Measurements from ENCODE around the gene SPNS2.

SPNS2 gene

GRCh38 chr17:4554441-4554996 is 55.8 kb downstream of the SPNS2 start:
- DNase-seq: no peak

DNA sequence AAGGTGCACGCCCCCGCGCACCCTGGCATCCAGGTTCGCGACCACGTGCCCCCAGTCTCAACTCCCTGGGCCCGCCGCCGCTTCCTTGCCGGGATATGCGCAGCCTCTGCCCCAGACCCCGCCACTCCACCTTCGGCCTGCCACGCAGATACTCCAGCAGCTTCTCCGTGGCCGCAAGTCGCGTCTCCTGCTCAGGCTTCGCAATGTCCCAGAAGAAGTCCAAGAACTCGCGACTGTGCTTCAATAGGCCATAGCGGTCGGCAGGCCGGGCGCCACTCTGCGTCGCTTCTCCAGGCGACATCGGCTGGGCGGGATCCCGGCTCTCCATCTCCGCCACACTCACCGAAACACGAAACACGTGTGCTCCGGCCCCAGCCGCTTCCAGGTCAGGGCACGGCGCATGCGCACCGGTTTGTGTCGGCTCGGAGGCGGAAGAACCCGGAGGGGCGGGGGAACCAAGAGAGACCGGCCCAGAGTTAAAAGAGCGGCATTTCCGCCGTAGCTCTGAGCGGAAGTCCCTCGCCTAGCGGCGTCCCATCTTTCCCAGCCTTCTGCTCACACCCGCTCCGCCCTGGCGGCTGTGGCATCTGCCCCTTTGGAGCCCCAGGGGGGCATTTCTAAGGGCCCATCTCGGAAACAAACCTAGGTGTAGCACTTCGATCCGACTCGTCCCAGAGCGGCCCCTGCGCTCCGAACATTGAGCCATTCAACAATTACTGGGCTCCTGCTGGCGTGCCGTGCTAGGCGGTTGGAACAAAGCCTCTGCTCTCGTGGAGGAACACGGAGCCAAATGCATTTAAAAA is 56.5 kb downstream of the SPNS2 start, which contains the start of gene MYBBP1A:
TSS of gene MYBBP1A (minus strand) at position 388 of the 803 bp plus-strand sequence. CDS start at position 328, 60 bp downstream.
- peak; percentile 97 for DNase-seq

DNA sequence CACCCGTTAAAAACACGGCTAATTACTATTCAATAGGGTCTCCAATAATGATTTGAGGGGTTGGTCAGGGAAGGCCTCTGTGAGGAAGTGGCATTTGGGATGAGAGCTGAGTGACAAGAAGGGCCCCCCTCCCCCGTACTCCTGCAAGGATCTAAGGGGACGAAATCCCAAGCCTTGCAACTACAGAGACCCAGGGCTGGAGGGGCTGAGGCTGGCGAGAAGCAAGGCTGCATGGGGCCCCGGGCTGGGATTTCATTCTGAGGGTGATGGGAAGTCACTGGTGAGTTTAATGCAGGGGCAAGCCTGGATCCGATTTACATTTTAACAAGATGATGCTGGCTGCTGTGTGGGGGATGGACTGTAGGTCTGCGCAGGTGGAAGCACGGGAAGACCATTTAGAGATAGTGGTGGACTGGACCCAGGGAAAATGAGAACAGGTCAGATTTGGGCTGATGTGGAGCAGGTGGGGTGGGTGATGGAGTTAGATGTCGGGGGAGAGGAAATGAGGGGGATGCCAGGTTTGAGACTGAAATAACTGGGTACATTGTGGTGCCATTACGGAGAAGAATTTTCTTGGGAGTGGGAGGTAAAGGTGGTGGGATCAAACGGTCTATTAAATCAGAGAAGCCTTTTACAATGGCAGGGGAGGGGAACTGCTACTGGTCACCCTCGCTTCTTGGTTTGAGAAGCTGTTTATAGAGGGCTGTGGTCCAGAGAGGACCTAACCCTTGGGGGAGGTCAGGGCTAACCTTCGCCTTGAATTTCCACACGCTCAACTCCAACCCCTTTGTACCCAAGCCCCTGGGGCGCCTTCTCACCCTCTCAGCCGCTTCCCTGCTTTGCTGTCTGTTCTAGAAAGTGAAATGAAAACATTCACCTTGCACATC is 57.4 kb downstream of the SPNS2 start:
- DNase-seq: no peak

DNA sequence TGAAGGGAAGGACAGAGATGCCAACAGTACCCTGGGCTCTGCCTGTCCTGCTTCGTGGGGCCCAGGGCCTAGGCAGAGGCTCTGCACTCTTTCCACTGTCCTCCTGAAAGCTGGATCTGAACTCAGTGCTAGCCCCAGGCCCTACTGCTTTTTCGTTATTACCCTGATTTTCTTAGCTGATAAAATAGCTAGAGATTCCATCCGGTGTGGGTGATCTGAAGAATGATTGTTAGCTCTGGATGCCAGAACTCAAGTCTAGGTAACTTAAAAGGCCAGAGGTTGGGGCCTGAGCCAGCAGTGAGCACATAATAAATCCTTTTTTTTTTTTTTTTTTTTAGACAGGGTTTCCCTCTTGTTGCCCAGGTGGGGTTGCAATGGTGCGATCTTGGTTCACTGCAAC is 58.3 kb downstream of the SPNS2 start:
- DNase-seq: no peak

GRCh38 chr17:4557626-4558346 is 59.1 kb downstream of the SPNS2 start:
- DNase-seq: no peak

DNA sequence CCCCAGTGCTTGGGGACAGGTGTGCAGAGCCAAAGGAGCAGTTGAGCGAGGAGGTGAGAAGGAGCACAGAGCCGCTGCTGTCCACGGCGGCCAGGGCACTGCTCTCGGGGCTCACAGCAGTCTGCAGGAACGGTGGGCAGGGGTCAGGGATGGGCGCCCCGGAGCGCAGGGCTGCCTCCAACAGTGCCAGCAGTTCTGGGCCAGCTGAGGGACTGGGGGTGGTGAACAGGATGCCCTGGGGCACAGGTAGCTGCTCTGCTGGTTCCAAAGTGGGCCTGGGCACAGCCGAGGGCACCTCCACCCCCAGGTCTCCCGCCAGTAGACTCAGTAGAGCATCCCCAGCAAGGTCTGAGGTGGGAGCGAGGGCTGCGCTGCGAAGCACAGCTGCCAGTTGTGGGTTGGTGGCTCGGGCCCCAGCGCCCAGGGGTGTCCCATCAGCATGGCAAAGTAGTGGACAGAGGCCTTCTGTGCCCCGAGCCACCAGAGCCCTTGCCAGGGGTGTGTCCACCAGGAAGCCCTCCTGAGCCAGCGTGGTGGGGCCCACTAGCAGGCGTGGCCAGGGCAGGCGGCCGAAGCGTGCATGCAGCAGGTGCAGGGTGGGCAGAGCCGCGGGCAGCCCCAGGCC is 59.8 kb downstream of the SPNS2 start:
- DNase-seq: no peak

- DNase-seq: no peak
Observed at GRCh38 chr17:4559139-4559791, 60.6 kb downstream of the SPNS2 start.

GRCh38 chr17:4559966-4560365 is 61.3 kb downstream of the SPNS2 start:
- DNase-seq: no peak

- DNase-seq: no peak
Observed at GRCh38 chr17:4560421-4560820, 61.7 kb downstream of the SPNS2 start, which contains the start of gene GGT6. Gene GGT6, minus strand, starts transcription at chr17:4560577. Its CDS starts 56 bp downstream, at chr17:4560521.

DNA sequence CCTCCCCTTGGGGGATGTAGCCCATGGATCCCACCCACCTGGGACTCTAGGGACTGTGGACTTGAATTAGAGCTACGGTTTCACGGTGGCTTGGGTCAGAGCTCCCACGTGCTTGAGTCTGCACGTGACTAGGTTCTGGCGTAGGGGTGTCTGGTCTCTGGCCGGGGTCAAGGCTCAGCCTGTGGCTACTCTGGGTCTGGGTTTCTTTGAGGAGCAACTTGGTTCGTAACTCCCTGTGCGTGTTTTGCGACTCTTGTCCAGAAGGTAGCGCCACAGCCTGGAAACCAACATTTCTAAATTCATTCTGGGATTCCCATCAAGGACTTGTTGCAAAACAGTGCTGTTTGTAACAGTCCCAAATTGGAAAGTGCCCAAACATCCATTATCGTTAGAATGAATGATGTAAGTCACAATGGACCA is 62.2 kb downstream of the SPNS2 start:
- no peak for DNase-seq

DNA sequence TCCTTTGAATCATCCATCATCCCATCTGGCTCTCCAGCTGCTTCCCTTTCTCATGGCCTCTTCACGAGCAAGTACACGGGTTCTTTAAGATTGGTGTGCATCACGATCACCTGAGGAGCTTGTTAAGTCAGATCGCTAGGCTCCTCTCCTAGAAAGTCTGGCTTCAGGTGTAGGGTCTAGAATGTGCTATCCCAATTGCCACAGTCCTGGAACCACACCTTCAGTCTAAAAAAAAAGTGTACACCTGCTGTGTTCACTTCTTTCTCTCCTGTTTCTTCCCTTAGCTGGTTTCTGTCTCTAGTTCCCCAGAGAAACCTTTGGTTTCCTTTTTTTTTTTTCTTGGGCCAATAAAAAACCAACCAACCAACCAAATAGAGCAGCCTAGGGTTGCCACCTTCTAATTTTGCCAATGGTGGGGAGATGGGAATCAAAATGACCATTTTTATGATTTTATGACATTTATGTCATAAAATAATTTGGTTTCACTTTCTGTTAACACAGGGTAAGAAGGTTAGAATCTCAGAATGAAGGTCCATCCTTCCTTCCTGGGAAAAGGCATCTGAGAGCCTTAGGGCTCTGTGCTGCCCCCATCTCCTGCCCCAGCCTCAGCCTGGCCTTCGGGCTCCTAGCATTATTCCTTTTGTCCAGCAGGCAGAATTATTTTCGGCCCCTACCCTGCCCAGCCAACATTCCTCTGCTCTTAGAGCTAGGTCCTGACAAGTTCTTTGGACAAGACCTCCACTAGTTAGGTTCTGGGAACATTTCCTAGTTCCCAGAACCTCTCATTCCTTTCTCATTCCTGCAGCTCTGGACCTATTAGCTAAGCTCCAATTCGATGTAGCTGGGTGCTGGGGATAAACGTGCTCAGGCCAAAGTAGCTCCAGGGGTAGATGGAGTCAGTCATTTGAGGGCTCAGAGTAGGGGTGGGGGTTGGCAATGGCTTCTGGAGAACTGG is 63.6 kb downstream of the SPNS2 start:
- no peak for DNase-seq

- peak; percentile 55 for DNase-seq
Observed at GRCh38 chr17:4565209-4566141, 66.8 kb downstream of the SPNS2 start.

GRCh38 chr17:4566785-4567184 is 68.1 kb downstream of the SPNS2 start:
- DNase-seq: peak; percentile 50

- no peak for DNase-seq
Observed at GRCh38 chr17:4569591-4569990, 70.9 kb downstream of the SPNS2 start.

- no peak for DNase-seq
Observed at GRCh38 chr17:4572131-4572530, 73.5 kb downstream of the SPNS2 start.

DNA sequence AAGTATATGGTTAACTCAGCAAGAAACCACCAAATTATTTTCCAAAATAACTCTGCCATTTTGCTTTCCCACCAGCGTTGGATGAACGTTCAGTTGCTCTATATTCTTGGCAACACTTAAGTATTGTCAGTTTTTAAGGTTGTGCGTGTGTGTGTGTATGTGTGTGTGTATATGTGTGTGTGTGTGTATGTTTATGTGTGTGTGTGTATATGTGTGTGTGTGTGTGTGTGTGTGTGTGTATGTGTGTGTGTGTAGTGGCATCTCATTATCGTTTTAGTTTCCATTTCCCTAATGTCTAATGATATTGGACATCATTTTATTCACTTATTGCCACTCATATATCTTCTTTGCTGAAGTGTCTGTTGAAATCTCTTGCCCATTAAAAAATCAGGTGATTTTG is 74.4 kb downstream of the SPNS2 start:
- DNase-seq: no peak

DNA sequence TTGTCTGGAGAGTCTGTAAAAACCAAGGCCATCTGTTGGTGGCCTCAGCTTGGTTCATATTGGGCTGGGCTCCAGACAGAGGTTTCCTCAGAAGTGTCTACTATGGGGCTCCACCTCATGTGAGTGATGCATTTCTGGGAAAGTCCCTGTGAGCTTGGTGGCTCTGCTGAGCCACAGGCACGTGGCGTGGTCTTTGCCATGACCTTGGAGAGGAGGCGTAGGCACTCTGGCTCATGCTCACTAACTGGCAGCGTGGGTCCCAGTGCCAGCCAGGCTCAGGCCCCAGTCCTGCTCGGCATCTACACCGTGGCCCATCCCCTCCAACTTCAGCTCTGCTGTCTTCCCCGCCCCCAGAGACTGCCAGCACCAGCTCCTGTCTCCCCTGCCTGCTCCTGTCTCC is 75.0 kb downstream of the SPNS2 start:
- DNase-seq: peak; percentile 80

DNA sequence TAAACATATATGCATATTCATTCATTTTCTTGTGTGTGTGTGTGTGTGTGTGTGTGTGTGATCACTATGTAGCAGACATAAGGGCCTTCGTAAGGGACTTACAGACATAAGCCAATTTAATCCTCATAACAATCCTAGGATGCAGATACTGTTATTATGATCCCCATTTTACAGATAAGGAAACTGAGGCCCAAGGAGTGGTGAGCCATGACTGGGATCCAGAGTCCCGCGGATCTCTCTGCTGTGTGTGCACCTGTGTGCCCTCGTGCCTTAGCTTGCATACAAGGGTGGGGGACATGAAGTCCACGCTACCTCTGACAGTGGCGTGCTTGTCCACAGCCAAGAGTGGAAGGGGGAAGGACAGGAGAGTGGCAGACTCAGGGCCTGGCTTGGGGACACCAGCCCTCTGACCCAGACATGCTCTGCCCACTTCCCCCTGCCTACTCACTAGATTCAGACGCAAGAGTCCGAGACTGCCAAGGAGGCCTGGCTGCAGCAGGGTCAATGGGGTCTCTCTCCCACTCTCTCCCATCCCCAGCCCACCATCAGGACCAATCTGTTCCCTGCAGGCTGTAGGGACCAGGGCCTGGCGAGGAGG is 75.9 kb downstream of the SPNS2 start:
- DNase-seq: no peak

DNA sequence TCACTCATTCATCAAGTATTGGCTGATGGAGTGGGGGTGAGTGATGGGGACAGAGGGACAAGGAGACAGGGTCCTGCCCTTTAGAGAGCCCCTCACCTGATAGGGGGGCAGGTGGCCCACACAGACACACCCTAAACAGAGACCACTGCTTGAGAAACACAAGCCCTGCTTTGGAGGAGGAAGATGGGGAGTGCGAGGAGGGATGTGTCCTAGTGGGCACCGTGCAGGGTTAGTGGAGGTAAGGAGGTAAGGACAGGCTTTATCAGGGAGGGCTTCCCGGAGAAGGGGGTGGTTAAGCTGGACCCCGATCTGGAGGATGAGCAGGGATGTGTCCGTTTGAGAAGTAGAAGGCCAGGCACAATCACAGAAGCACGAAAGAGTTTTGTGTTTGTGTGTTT is 77.5 kb downstream of the SPNS2 start:
- no peak for DNase-seq
